Breast epithelium (tissue), 4 donors: ENCODE results near the gene KLHDC10. TPM values are rescaled to one million over a fixed set of nuclear protein-coding genes. Genes with fewer than 3 reads are reported as not detected.

ENCODE experiments used
- DNase-seq, 2 donors: peaks; one replicate each; pipeline ENCODE4 v3.0.0-alpha.2; 2019; ENCODE audit warnings: low spot score in 2 of 2
- H3K27ac ChIP-seq, 2 donors: fragments of 200-600 bp; sonication (generic) in 1 of 2; one replicate each; pipeline ENCODE4 v1.5.1; 2016 to 2019; ENCODE audit warnings: mild to moderate bottlenecking in 1 of 2
- H3K27me3 ChIP-seq, 2 donors: fragments of 200-600 bp; sonication (generic) in 1 of 2; one replicate each; pipeline versions ENCODE4 v1.5.1 to v1.6.0; 2017 to 2019; ENCODE audit warnings: control low read depth in 1 of 2, mild to moderate bottlenecking in 1 of 2
- H3K36me3 ChIP-seq: fragments of 200-600 bp; one replicate; pipeline ENCODE4 v1.5.1; 2019
- H3K4me1 ChIP-seq, 2 donors: fragments of 200-600 bp; sonication (generic); one replicate each; pipeline ENCODE4 v1.5.1; 2016 to 2019; ENCODE audit warnings: control low read depth in 1 of 2
- H3K4me3 ChIP-seq, 3 donors: fragments of 200-600 bp; sonication (generic); 1 replicate in 2 of 3; 2 replicates in 1 of 3; pipeline ENCODE4 v1.5.1; 2016 to 2019; ENCODE audit warnings: mild to moderate bottlenecking in 3 of 3, moderate library complexity in 2 of 3
- H3K9me3 ChIP-seq, 2 donors: fragments of 200-600 bp; sonication (generic) in 1 of 2; one replicate each; pipeline ENCODE4 v1.5.1; 2016 to 2019; ENCODE audit warnings: control low read depth in 1 of 2
- POLR2A ChIP-seq: fragments of 450-650 bp; IDR thresholded peaks from one replicate; pipeline ENCODE4 v1.6.1; 2016; ENCODE audit warnings: antibody characterized with exemption, mild to moderate bottlenecking, moderate library complexity
- POLR2AphosphoS5 ChIP-seq, 3 donors: sonication (generic); formaldehyde crosslinking; IDR thresholded peaks; one replicate each; pipeline ENCODE4 v1.6.1; 2017; ENCODE audit warnings: antibody characterized with exemption in 3 of 3
- intact Hi-C: fragments of 100-400 bp; cut with DNase I; formaldehyde crosslinking; loops from one replicate; pipeline ENCODE4 v1.15.1; 2023; ENCODE audit warnings: low total_unique reads
- total RNA-seq, 3 donors: library from RNA; depleted of rRNA; stranded (reverse); fragments of >200 nt; gene quantifications; one replicate each; pipeline ENCODE4 v1.1.0, GENCODE V29; 2016
- TF ChIP-seq, protein P1 (sequence below), 3 donors: fragments of 450-650 bp; IDR thresholded peaks; one replicate each; pipeline ENCODE4 v1.5.1; 2016 to 2017; ENCODE audit warnings: antibody characterized with exemption in 3 of 3, mild to moderate bottlenecking in 3 of 3, moderate library complexity in 3 of 3

KLHDC10 gene
- total RNA-seq, 3 donors from 2014 or later = 23.3 to 28.0 (median 28.0) TPM

DNA sequence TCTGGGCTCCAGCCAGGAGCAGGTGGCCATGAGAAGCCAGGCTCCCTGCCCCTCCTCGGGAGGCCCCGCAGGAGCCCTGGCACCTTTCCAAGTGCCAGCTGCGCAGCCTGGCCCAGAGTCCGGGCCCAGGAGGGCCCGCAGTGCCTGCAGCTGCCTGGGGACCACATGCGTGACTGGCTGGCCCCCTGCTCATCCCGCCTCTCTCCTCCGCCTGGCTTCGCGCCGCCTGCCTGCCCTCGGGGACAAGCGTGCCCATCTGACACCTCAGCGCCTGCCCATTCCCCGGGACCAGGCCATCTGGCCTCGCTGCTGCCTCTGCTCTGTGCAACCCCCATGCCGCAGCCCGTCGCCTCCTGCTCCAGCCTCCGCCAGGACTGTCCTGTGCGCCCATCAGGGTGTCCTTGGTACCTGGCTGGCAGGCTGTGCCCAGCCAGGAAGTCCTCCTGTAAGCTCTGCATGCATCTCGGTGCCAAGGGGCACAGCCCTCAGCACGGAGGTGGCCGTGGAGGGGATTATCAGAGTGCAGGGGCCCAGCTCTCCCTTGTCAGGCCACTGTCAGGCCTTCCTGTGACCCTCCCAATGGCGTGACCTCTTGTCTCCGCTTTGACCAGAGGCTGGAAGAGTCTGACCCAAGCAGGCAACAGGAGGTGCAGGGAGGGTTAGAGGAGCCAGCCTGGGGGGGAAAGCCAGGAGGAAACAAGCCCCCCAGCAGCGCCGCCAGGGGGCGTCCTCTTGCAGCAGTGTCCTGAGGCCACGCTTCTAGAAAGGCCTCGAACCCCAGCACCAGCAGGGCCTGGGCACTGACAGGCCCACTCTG is 84.4 kb downstream of the KLHDC10 start:
- H3K4me3 ChIP-seq = peak overlapping the region in 2 of 3 donors; percentile 7 to 34
- H3K27ac ChIP-seq = peak overlapping the region in 1 of 2 donors; percentile 33
- intact Hi-C loops = no loop called here
- H3K9me3 ChIP-seq = no peaks in the 10 kb centered on the region
- TF ChIP-seq POLR2A (no peak), POLR2AphosphoS5 (IDR thresholded peaks at IDR 0.05) (no peak)
- TF ChIP-seq, protein P1, sequence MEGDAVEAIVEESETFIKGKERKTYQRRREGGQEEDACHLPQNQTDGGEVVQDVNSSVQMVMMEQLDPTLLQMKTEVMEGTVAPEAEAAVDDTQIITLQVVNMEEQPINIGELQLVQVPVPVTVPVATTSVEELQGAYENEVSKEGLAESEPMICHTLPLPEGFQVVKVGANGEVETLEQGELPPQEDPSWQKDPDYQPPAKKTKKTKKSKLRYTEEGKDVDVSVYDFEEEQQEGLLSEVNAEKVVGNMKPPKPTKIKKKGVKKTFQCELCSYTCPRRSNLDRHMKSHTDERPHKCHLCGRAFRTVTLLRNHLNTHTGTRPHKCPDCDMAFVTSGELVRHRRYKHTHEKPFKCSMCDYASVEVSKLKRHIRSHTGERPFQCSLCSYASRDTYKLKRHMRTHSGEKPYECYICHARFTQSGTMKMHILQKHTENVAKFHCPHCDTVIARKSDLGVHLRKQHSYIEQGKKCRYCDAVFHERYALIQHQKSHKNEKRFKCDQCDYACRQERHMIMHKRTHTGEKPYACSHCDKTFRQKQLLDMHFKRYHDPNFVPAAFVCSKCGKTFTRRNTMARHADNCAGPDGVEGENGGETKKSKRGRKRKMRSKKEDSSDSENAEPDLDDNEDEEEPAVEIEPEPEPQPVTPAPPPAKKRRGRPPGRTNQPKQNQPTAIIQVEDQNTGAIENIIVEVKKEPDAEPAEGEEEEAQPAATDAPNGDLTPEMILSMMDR (IDR thresholded peaks at IDR 0.05) = no peak
- H3K4me1 ChIP-seq = peaks cover 4 to 5% of the 10 kb centered on the region in 2 donors
- H3K27me3 ChIP-seq = no peaks in the 10 kb centered on the region
- no peaks in the 10 kb centered on the region for H3K36me3 ChIP-seq
- DNase-seq = no peak

DNA sequence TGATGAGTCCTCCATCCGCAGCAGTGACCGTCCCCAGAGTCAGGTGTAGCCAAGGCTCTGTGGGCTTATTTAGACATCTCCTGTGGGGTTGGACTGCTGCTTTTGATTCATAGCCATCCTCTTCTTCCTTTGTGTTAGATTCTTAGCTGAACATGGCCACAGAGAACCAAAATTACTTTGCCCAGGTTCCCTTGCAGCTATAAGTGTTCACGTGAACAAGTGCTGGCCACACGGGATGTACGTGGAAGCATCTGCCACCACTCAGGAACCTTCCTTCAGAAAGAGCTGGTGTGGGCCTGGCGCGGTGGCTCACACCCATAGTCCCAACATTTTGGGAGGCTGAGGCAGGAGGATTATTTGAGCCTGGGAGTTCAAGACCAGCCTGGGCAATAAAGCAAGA is 85.8 kb downstream of the KLHDC10 start:
- intact Hi-C loops = no loop called here
- no peak for DNase-seq
- H3K4me1 ChIP-seq = peaks cover 4 to 5% of the 10 kb centered on the region in 2 donors
- no peak overlapping the region for H3K4me3 ChIP-seq
- H3K27me3 ChIP-seq = no peaks in the 10 kb centered on the region
- H3K27ac ChIP-seq = no peak overlapping the region
- peaks cover 0 to 3% of the 10 kb centered on the region in 2 donors for H3K9me3 ChIP-seq
- no peaks in the 10 kb centered on the region for H3K36me3 ChIP-seq
- TF ChIP-seq POLR2A = no peak
- TF ChIP-seq, protein P1 (IDR thresholded peaks at IDR 0.05) = no peak
- no peak for TF ChIP-seq POLR2AphosphoS5 (IDR thresholded peaks at IDR 0.05)

DNA sequence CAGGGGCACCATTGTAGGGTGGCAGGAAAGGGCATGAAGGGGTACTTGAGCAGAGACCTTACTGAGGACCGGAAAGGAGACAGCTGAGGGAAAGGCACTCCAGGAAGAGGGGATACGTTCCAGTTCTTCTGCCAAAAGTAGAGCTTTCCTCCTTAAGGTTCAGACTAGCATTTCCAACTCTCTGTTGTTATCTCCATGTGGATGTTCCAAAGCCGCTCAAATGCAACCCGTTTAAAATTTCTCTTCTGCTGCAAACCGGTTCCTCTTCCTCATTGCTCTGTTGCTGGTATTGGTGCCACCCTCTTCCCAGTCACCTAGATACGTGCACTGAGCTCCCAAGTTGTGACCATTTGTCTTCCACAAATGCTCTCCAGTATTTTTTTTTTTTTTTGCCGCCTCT is 87.4 kb downstream of the KLHDC10 start:
- Histone ChIP-seq H3K9me3 (peaks cover 0 to 3% of the 10 kb centered on the region in 2 donors), H3K4me3 (no peak overlapping the region), H3K4me1 (peaks cover 4 to 5% of the 10 kb centered on the region in 2 donors), H3K36me3 (no peaks in the 10 kb centered on the region), H3K27me3 (no peaks in the 10 kb centered on the region), H3K27ac (no peak overlapping the region)
- intact Hi-C loops = no loop called here
- DNase-seq = no peak
- TF ChIP-seq POLR2AphosphoS5 (IDR thresholded peaks at IDR 0.05) = no peak
- no peak for TF ChIP-seq POLR2A
- TF ChIP-seq, protein P1 (IDR thresholded peaks at IDR 0.05) = no peak

DNA sequence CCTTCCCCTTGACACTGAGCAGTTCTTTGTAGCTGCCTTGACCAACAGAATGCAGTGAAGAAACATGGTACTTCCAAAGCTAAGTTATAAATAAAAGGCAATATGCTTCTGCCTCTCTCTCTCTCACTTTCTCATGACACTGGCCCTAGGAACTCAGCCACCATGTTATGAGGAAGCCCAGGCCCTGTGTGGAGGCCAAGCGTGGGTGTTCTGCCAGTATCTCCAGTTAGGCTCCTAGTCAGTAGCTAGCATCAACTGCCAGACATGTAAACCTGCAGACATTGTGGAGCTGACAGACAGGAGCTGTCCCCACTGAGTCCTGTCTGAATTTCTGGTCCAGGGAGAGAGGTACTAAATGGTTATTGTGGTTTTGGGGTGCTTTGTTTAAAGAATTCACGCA is 89.7 kb downstream of the KLHDC10 start:
- DNase-seq = no peak
- H3K4me1 ChIP-seq = no peaks in the 10 kb centered on the region
- H3K4me3 ChIP-seq = no peak overlapping the region
- no peaks in the 10 kb centered on the region for H3K27me3 ChIP-seq
- no peaks in the 10 kb centered on the region for H3K36me3 ChIP-seq
- peaks cover 0 to 3% of the 10 kb centered on the region in 2 donors for H3K9me3 ChIP-seq
- intact Hi-C loops = no loop called here
- TF ChIP-seq, protein P1 (IDR thresholded peaks at IDR 0.05) = no peak
- TF ChIP-seq POLR2A (no peak), POLR2AphosphoS5 (IDR thresholded peaks at IDR 0.05) (no peak)
- peak overlapping the region in 1 of 2 donors; percentile 42 for H3K27ac ChIP-seq

DNA sequence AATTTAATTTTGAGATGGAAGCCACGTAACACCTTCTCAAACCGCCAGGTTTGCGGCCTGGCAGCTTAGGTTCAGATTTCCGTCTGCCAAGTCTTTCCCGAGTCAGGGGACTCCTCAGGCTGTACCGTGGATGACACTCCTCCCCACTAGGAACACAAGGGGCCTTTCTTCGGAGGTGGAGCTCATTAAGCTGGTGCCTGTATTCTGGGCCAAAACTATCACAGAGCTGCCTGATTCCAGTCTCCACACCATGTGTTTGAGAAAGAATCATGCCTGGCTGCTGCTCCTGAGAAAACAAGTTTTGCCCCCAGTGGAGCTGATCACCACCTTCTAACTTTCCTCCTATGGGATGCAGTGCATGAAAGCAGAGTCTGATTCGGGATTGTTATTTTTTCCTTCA is 90.1 kb downstream of the KLHDC10 start:
- no peak for TF ChIP-seq POLR2AphosphoS5 (IDR thresholded peaks at IDR 0.05)
- TF ChIP-seq, protein P1 (IDR thresholded peaks at IDR 0.05) = no peak
- no peak for TF ChIP-seq POLR2A
- Histone ChIP-seq H3K27me3 (no peaks in the 10 kb centered on the region), H3K9me3 (peaks cover 0 to 3% of the 10 kb centered on the region in 2 donors), H3K4me1 (no peaks in the 10 kb centered on the region), H3K36me3 (no peaks in the 10 kb centered on the region), H3K27ac (no peak overlapping the region), H3K4me3 (no peak overlapping the region)
- intact Hi-C loops = no loop called here
- peak in 1 of 2 donors; percentile 49 for DNase-seq
